Fibroblast of lung (primary cell): Measurements from ENCODE around the gene ECI2. TPM values are rescaled to one million over a fixed set of nuclear protein-coding genes. Genes with fewer than 3 reads are reported as not detected.

Experiments used
- DNase-seq, 2 donors: peaks; one replicate each; pipeline versions ENCODE4 v3.0.0 to v3.0.0-alpha.2; 2010; ENCODE audit warnings: low read depth in 2 of 2
- H2AFZ ChIP-seq: 2 replicates; pipeline ENCODE4 v1.5.1; 2012; ENCODE audit warnings: low read length, control low read depth, inconsistent platforms
- H3K27ac ChIP-seq: 2 replicates; pipeline ENCODE4 v1.5.1; 2011; ENCODE audit warnings: low read length, control low read depth; ENCODE audit not compliant: insufficient read depth
- H3K27me3 ChIP-seq: 2 replicates; pipeline ENCODE4 v1.5.1; 2011; ENCODE audit warnings: mild to moderate bottlenecking, low read length; ENCODE audit not compliant: control insufficient read depth, insufficient read depth
- H3K36me3 ChIP-seq: 2 replicates; pipeline ENCODE4 v1.5.1; 2011; ENCODE audit warnings: low read length; ENCODE audit not compliant: control insufficient read depth, insufficient read depth
- H3K4me1 ChIP-seq: 2 replicates; pipeline ENCODE4 v1.5.1; 2011; ENCODE audit warnings: low read length; ENCODE audit not compliant: control insufficient read depth, insufficient read depth; ENCODE audit errors: extremely low read depth
- H3K4me2 ChIP-seq: 2 replicates; pipeline ENCODE4 v1.5.1; 2011; ENCODE audit warnings: low read length, control low read depth; ENCODE audit not compliant: insufficient read depth; ENCODE audit errors: extremely low read depth
- H3K4me3 ChIP-seq, 4 experiments: fragments of 200-600 bp in 1 of 4; sonication (generic) in 1 of 4; replicated peaks in 1 of 4; 2 replicates each; pipeline ENCODE4 v1.5.1; 2011 to 2016; ENCODE audit warnings: low read length in 4 of 4, low read depth in 3 of 4, mild to moderate bottlenecking in 3 of 4, control low read depth in 2 of 4, inconsistent platforms in 1 of 4, mixed read lengths in 1 of 4; ENCODE audit not compliant: insufficient read depth in 1 of 4; ENCODE audit errors: control extremely low read depth in 1 of 4
- H3K79me2 ChIP-seq: 2 replicates; pipeline ENCODE4 v1.5.1; 2012; ENCODE audit warnings: mild to moderate bottlenecking, low read length, inconsistent platforms; ENCODE audit not compliant: control insufficient read depth, insufficient read depth
- H3K9ac ChIP-seq: 2 replicates; pipeline ENCODE4 v1.5.1; 2011; ENCODE audit warnings: mild to moderate bottlenecking, low read length, control low read depth; ENCODE audit not compliant: insufficient read depth
- H3K9me3 ChIP-seq: 2 replicates; pipeline ENCODE4 v1.5.1; 2012; ENCODE audit warnings: low read depth, low read length; ENCODE audit not compliant: control insufficient read depth, insufficient read depth
- H4K20me1 ChIP-seq: 2 replicates; pipeline ENCODE4 v1.5.1; 2011; ENCODE audit warnings: low read length; ENCODE audit not compliant: control insufficient read depth, insufficient read depth; ENCODE audit errors: extremely low read depth
- CTCF ChIP-seq, 2 donors: IDR thresholded peaks in 1 of 2; conservative IDR thresholded peaks in 1 of 2; 1 replicate in 1 of 2; 2 replicates in 1 of 2; pipeline ENCODE4 v1.5.1; 2011 to 2012; ENCODE audit warnings: low read length in 2 of 2, control low read depth in 1 of 2, inconsistent platforms in 1 of 2, low read depth in 1 of 2, mild to moderate bottlenecking in 1 of 2
- EZH2 ChIP-seq: IDR thresholded peaks from 2 replicates; pipeline ENCODE4 v1.5.1; 2012; ENCODE audit warnings: low read length, control low read depth, mild to moderate bottlenecking; ENCODE audit errors: missing control alignments
- polyA plus RNA-seq, 2 donors: library from polyadenylated mRNA; depleted of rRNA in 1 of 2; stranded (reverse) in 1 of 2; unstranded in 1 of 2; fragments of >200 nt; gene quantifications; 2 replicates each; pipeline ENCODE4 v1.2.1, GENCODE V29; 2011 to 2012; ENCODE audit warnings: missing spikeins in 1 of 2
- total RNA-seq: library from RNA; depleted of rRNA; stranded (reverse); fragments of >200 nt; gene quantifications from 2 replicates; pipeline ENCODE4 v1.2.1, GENCODE V29; 2014

Gene ECI2
- total and polyA plus RNA-seq, 2 donors (not counting 1 experiment from before 2014, with no cell fraction given): 85.2 to 157 TPM

GRCh38 chr6:4067673-4068072 is 67.7 kb downstream of the ECI2 start:
- no peaks in the 10 kb centered on the region for H3K9me3 ChIP-seq
- no peaks in the 10 kb centered on the region for H3K36me3 ChIP-seq

DNA sequence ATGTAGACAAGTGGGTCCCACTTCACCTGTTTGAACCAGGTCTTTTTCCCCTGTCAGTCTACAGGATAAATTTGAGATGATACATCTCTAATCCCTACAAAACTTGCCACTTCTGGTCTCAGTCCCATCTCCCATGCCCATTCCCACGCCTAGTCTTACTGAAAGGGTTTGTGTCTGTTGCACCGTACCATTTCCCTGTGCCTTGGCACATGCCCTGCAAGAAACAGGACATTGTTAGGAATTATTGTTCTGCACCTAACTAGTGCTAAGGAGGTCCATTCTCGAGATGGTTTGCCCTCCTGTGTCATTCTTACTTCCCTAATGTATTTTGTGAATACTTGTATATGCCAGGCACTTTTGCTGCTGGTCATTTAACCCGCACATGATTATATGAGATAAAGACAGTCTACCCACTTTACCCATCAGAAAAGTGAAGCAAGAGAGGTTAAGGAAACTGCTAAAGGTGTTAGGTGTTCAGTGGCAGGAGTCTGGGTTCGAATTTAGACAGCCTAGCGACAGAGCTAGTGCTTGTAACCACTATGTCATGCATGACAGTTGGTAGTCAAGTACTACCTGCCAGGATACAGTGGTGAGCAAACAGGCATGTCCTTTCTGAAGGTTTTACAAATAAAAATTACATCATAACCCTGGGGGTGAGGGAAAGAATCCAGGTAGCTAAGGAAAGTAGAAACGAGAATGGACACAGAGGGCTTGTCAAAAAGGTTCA is 69.2 kb downstream of the ECI2 start:
- H3K27ac ChIP-seq: no peak overlapping the region
- no peak overlapping the region for H3K4me2 ChIP-seq
- no peak overlapping the region for H3K9ac ChIP-seq
- no peak for TF ChIP-seq EZH2
- no peaks in the 10 kb centered on the region for H3K4me1 ChIP-seq
- no peaks in the 10 kb centered on the region for H3K9me3 ChIP-seq
- H4K20me1 ChIP-seq: no peaks in the 10 kb centered on the region
- no peaks in the 10 kb centered on the region for H3K79me2 ChIP-seq
- DNase-seq: no peak
- H3K27me3 ChIP-seq: no peaks in the 10 kb centered on the region
- no peak overlapping the region for H2AFZ ChIP-seq
- peaks cover 3% of the 10 kb centered on the region for H3K36me3 ChIP-seq
- no peak overlapping the region for H3K4me3 ChIP-seq

More at GRCh38 chr6:4067673-4068072, 67.7 kb downstream of the ECI2 start:
- Histone ChIP-seq H3K4me1 (no peaks in the 10 kb centered on the region), H2AFZ (no peak overlapping the region), H3K4me2 (no peak overlapping the region), H3K79me2 (no peaks in the 10 kb centered on the region), H3K27ac (no peak overlapping the region), H3K4me3 (no peak overlapping the region), H3K27me3 (no peaks in the 10 kb centered on the region), H4K20me1 (no peaks in the 10 kb centered on the region), H3K9ac (no peak overlapping the region)
- TF ChIP-seq CTCF (conservative IDR thresholded peaks at IDR 0.05 in 1 of 2, IDR thresholded peaks at IDR 0.05 in 1 of 2; ENCODE audit: low read depth in 1 of 2, low read length in 2 of 2) (no peak), EZH2 (no peak)
- no peak for DNase-seq

Other genes with a start within 250 kb of the ECI2 start
- gene FAM217A, start 56.4 kb downstream of the ECI2 start, total RNA-seq: not detected in 2 replicates
- gene FAM217A, start 56.4 kb downstream of the ECI2 start, polyA plus RNA-seq: not detected in 2 replicates